ENCODE measurements around the gene RAB18. TPM values are rescaled to one million over a fixed set of nuclear protein-coding genes. Genes with fewer than 3 reads are reported as not detected.
A peak's percentile ranks its signal among the peaks of the same experiment; 100 is the strongest.

Gene RAB18
- total RNA-seq, 1 donor from 2014 or later: 112 TPM

DNA sequence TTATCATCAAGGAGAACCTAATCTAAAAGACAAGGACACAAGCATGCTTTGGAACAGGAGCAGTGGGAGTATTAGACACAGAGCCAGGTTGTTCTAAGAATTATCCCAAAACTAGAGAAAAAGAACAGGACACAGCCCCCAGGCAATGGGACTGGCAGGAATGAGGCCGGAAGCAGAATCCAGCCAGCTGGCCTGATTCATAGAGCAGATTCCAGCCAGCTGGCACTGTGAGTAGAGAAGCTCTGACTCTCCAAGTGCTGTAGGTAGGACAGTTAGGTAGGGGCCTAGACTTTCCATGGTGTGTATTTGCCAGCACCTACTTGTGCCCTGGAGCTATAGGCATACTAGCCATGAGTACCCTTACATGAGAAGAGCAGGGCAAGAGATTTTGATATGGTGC lies 13.3 kb upstream of the RAB18 start:
- no peak for DNase-seq (ENCODE audit: low spot score)
- peaks cover 10% of the 10 kb centered on the region for H3K9me3 Mint-ChIP-seq (ENCODE audit: unreplicated experiment)
- H3K4me1 Mint-ChIP-seq (ENCODE audit: unreplicated experiment): no peaks in the 10 kb centered on the region
- peaks cover 4% of the 10 kb centered on the region for H3K27me3 Mint-ChIP-seq (ENCODE audit: unreplicated experiment)
- H3K36me3 Mint-ChIP-seq (ENCODE audit: low read depth, unreplicated experiment): peaks cover 11% of the 10 kb centered on the region
- no peak overlapping the region for H3K27ac Mint-ChIP-seq (ENCODE audit: unreplicated experiment)
- peak overlapping the region; percentile 15 for H3K4me3 Mint-ChIP-seq (ENCODE audit: unreplicated experiment)
- TF ChIP-seq, protein P1, sequence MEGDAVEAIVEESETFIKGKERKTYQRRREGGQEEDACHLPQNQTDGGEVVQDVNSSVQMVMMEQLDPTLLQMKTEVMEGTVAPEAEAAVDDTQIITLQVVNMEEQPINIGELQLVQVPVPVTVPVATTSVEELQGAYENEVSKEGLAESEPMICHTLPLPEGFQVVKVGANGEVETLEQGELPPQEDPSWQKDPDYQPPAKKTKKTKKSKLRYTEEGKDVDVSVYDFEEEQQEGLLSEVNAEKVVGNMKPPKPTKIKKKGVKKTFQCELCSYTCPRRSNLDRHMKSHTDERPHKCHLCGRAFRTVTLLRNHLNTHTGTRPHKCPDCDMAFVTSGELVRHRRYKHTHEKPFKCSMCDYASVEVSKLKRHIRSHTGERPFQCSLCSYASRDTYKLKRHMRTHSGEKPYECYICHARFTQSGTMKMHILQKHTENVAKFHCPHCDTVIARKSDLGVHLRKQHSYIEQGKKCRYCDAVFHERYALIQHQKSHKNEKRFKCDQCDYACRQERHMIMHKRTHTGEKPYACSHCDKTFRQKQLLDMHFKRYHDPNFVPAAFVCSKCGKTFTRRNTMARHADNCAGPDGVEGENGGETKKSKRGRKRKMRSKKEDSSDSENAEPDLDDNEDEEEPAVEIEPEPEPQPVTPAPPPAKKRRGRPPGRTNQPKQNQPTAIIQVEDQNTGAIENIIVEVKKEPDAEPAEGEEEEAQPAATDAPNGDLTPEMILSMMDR (IDR thresholded peaks at IDR 0.05; ENCODE audit: unreplicated experiment): no peak

DNA sequence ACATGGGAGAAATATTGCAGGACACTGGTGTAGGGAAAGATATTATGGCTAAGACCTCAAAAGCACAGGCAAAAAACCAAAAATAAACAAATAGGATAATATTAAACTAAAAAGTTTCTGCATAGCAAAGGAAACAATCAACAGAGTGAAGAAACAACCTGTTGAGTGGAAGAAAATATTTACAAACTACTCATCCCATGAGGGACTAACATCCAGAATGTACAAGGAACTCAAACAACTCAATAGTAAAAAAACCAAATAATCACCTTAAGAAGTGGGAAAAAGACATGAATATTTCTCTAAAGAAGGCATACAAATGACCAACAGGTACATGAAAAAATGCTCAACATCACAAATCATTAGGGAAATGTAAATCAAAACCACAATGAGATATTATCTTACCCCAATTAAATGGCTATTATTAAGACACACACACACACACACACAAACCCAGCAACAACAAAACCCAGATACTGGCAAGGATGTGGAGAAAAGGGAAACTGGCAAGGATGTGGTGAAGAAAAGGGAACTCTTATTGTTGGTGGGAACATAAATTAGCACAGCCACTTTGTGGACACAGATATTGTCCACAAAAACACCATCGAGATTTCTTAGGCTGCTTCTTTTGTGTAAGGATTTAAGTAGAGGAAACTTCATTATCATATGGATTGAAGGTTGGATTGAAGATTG lies 9.8 kb upstream of the RAB18 start:
- Mint-ChIP-seq H3K27ac (ENCODE audit: unreplicated experiment) (no peak overlapping the region), H3K9me3 (ENCODE audit: unreplicated experiment) (peaks cover 10% of the 10 kb centered on the region), H3K36me3 (ENCODE audit: low read depth, unreplicated experiment) (peaks cover 11% of the 10 kb centered on the region), H3K4me1 (ENCODE audit: unreplicated experiment) (no peaks in the 10 kb centered on the region), H3K4me3 (ENCODE audit: unreplicated experiment) (no peak overlapping the region), H3K27me3 (ENCODE audit: unreplicated experiment) (no peaks in the 10 kb centered on the region)
- TF ChIP-seq, protein P1 (IDR thresholded peaks at IDR 0.05; ENCODE audit: unreplicated experiment): no peak
- no peak for DNase-seq (ENCODE audit: low spot score)

DNA sequence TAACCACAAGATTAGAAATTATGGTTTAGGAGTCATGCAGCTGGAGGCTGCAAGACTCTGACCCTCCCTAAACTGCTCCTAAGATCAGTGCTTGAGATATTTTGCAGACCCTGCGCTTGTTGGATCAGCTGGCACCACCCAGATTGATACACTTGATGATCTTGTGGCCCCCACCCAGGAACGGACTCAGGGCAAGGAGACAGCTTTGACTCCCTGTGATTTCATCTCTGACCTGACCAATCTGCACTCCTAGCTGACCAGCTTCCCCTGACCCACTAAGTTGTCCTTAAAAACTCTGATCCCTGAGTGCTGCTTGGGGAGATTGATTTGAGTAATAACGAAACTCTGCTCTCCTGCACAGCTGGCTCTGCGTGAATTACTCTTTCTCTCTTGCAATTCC lies 8.0 kb upstream of the RAB18 start:
- peaks cover 4% of the 10 kb centered on the region for H3K9me3 Mint-ChIP-seq (ENCODE audit: unreplicated experiment)
- no peak for DNase-seq (ENCODE audit: low spot score)
- no peaks in the 10 kb centered on the region for H3K27me3 Mint-ChIP-seq (ENCODE audit: unreplicated experiment)
- TF ChIP-seq, protein P1 (IDR thresholded peaks at IDR 0.05; ENCODE audit: unreplicated experiment): no peak
- peaks cover 4% of the 10 kb centered on the region for H3K36me3 Mint-ChIP-seq (ENCODE audit: low read depth, unreplicated experiment)
- H3K4me3 Mint-ChIP-seq (ENCODE audit: unreplicated experiment): no peak overlapping the region
- no peaks in the 10 kb centered on the region for H3K4me1 Mint-ChIP-seq (ENCODE audit: unreplicated experiment)
- H3K27ac Mint-ChIP-seq (ENCODE audit: unreplicated experiment): no peak overlapping the region

DNA sequence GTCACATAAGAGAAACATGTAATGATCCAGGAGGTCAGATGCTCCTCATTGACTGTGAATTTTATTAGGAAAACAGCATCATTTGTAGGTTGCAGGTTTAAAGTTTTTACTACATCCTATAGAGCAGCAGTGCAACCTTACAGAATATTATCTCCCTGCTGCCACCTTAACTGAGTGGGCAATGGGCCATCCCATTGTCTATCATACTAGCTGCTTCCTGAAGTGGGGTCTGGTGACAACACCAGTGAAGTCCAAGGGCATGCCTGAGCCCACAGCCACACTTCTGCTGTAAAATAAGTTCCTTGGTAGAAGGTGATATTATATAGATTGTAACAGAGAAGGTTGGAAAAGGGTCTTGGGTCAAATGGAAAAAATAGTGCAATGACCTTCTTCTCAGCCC lies 4.0 kb upstream of the RAB18 start:
- Mint-ChIP-seq H3K27me3 (ENCODE audit: unreplicated experiment) (peaks cover 2% of the 10 kb centered on the region), H3K4me1 (ENCODE audit: unreplicated experiment) (peaks cover 2% of the 10 kb centered on the region), H3K36me3 (ENCODE audit: low read depth, unreplicated experiment) (no peaks in the 10 kb centered on the region), H3K9me3 (ENCODE audit: unreplicated experiment) (no peaks in the 10 kb centered on the region), H3K4me3 (ENCODE audit: unreplicated experiment) (no peak overlapping the region), H3K27ac (ENCODE audit: unreplicated experiment) (no peak overlapping the region)
- no peak for DNase-seq (ENCODE audit: low spot score)
- TF ChIP-seq, protein P1 (IDR thresholded peaks at IDR 0.05; ENCODE audit: unreplicated experiment): no peak

DNA sequence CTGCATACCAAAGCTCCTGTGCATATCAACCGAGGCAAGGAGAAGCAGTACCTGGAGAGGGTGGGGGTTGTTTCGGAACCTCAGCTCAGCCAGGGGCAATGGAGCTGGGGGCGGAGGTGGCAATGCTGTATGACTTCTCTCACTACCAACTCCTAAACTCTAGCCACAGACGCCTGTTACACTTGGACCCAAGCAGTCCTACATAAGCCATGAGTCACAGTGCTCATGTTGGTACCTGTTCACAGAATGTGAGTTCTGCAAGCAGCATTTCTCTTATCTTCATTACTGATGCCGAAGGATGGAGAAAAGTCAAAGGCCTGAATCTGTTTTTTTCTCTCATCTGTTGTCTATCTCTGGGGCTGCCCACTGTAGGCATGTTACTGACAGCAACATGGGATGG lies 3.2 kb upstream of the RAB18 start:
- H3K27ac Mint-ChIP-seq (ENCODE audit: unreplicated experiment): no peak overlapping the region
- DNase-seq (ENCODE audit: low spot score): no peak
- H3K36me3 Mint-ChIP-seq (ENCODE audit: low read depth, unreplicated experiment): no peaks in the 10 kb centered on the region
- no peaks in the 10 kb centered on the region for H3K9me3 Mint-ChIP-seq (ENCODE audit: unreplicated experiment)
- peaks cover 2% of the 10 kb centered on the region for H3K27me3 Mint-ChIP-seq (ENCODE audit: unreplicated experiment)
- TF ChIP-seq, protein P1 (IDR thresholded peaks at IDR 0.05; ENCODE audit: unreplicated experiment): no peak
- no peak overlapping the region for H3K4me3 Mint-ChIP-seq (ENCODE audit: unreplicated experiment)
- peaks cover 5% of the 10 kb centered on the region for H3K4me1 Mint-ChIP-seq (ENCODE audit: unreplicated experiment)

All from endothelial cell (in vitro differentiated cells).